ENCODE data around the gene CHPF. TPM values are rescaled to one million over a fixed set of nuclear protein-coding genes. Genes with fewer than 3 reads are reported as not detected.

Gene CHPF
- total RNA-seq, 4 donors from 2014 or later: 21.0 to 50.5 (median 37.2) TPM

DNA sequence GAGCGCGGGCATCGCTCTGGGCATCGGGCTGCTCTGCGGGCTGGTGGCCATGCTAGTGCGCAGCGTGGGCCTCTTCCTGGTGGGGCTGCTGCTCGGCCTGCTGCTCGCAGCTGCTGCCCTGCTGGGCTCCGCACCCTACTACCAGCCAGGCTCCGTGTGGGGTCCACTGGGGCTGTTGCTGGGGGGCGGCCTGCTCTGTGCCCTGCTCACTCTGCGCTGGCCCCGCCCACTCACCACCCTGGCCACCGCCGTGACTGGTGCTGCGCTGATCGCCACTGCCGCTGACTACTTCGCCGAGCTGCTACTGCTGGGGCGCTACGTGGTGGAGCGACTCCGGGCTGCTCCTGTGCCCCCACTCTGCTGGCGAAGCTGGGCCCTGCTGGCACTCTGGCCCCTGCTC is 4.0 kb upstream of the CHPF start:
- no peaks in the 10 kb centered on the region for H3K36me3 ChIP-seq
- no peak overlapping the region for H3K4me3 ChIP-seq
- in situ Hi-C loops (cut with MboI; ENCODE audit: low sequenced_read_pairs in 4 of 4): loop anchor here in 1 of 4 donors (25.0 kb wide), 1 partner anchor 260 kb away; the partner anchor contains the start of gene DNAJB2
- DNase-seq (no peak), ATAC-seq (no peak)
- no peaks in the 10 kb centered on the region for H3K9me3 ChIP-seq
- TF ChIP-seq, protein P1, sequence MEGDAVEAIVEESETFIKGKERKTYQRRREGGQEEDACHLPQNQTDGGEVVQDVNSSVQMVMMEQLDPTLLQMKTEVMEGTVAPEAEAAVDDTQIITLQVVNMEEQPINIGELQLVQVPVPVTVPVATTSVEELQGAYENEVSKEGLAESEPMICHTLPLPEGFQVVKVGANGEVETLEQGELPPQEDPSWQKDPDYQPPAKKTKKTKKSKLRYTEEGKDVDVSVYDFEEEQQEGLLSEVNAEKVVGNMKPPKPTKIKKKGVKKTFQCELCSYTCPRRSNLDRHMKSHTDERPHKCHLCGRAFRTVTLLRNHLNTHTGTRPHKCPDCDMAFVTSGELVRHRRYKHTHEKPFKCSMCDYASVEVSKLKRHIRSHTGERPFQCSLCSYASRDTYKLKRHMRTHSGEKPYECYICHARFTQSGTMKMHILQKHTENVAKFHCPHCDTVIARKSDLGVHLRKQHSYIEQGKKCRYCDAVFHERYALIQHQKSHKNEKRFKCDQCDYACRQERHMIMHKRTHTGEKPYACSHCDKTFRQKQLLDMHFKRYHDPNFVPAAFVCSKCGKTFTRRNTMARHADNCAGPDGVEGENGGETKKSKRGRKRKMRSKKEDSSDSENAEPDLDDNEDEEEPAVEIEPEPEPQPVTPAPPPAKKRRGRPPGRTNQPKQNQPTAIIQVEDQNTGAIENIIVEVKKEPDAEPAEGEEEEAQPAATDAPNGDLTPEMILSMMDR (IDR thresholded peaks at IDR 0.05 in 4 of 5, conservative IDR thresholded peaks at IDR 0.05 in 1 of 5): no peak
- TF ChIP-seq POLR2A (IDR thresholded peaks at IDR 0.05): no peak
- peaks cover 17 to 20% of the 10 kb centered on the region in 2 donors for H3K4me1 ChIP-seq
- no peak overlapping the region for H3K27ac ChIP-seq
- H3K27me3 ChIP-seq: no peaks in the 10 kb centered on the region
- intact Hi-C loops (cut with DNase I; ENCODE audit: low total_unique reads): no loop called here

DNA sequence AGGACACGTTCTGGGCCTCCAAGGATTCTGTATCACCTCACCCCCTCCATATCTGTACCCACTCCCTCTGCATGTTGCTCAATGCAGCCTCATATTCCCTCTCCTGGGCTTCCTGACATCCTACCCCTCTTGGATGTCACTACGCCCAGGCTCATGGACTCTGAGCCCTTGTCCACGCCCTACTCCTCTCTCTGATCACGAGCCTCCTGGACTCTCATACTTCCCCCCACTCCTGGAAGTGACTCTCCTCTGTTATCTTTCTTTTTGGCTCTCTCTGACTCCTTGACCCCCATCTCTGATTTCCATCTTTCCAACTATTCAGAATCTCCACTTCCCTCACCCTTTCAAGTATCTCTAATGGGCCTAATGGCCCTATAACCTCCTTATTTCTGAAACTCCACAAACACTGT is 2.3 kb upstream of the CHPF start:
- Histone ChIP-seq H3K4me3 (no peak overlapping the region), H3K4me1 (peaks cover 18 to 23% of the 10 kb centered on the region in 2 donors), H3K27ac (no peak overlapping the region), H3K9me3 (no peaks in the 10 kb centered on the region), H3K36me3 (peaks cover 0 to 3% of the 10 kb centered on the region in 2 donors), H3K27me3 (no peaks in the 10 kb centered on the region)
- intact Hi-C loops (cut with DNase I; ENCODE audit: low total_unique reads) (no loop called here), in situ Hi-C loops (cut with MboI; ENCODE audit: low sequenced_read_pairs in 4 of 4) (loop anchor here in 1 of 4 donors (25.0 kb wide), 1 partner anchor 259 kb away; the partner anchor contains the start of gene DNAJB2)
- DNase-seq (no peak), ATAC-seq (no peak)
- TF ChIP-seq, protein P1 (IDR thresholded peaks at IDR 0.05 in 4 of 5, conservative IDR thresholded peaks at IDR 0.05 in 1 of 5): no peak
- no peak for TF ChIP-seq POLR2A (IDR thresholded peaks at IDR 0.05)

- ATAC-seq (no peak), DNase-seq (no peak)
- Histone ChIP-seq H3K9me3 (no peaks in the 10 kb centered on the region), H3K36me3 (peaks cover 0 to 8% of the 10 kb centered on the region in 2 donors), H3K27ac (no peak overlapping the region), H3K27me3 (no peaks in the 10 kb centered on the region), H3K4me1 (peaks cover 18 to 23% of the 10 kb centered on the region in 2 donors), H3K4me3 (no peak overlapping the region)
- intact Hi-C loops (cut with DNase I; ENCODE audit: low total_unique reads) (no loop called here), in situ Hi-C loops (cut with MboI; ENCODE audit: low sequenced_read_pairs in 4 of 4) (loop anchor here in 1 of 4 donors (25.0 kb wide), 1 partner anchor 258 kb away; the partner anchor contains the start of gene DNAJB2)
- TF ChIP-seq, protein P1 (IDR thresholded peaks at IDR 0.05 in 4 of 5, conservative IDR thresholded peaks at IDR 0.05 in 1 of 5): no peak
- TF ChIP-seq POLR2A (IDR thresholded peaks at IDR 0.05): no peak
Observed at GRCh38 chr2:219545295-219545942, 1.8 kb upstream of the CHPF start.

- no peak for ATAC-seq
- DNase-seq: no peak
- Histone ChIP-seq H3K9me3 (no peaks in the 10 kb centered on the region), H3K27me3 (no peaks in the 10 kb centered on the region), H3K4me3 (peak overlapping the region in 3 of 4 donors; percentile 63 to 79 (median 72)), H3K27ac (peak overlapping the region in 2 of 4 donors; percentile 90 to 96), H3K36me3 (peaks cover 0 to 16% of the 10 kb centered on the region in 2 donors), H3K4me1 (peaks cover 18 to 23% of the 10 kb centered on the region in 2 donors)
- TF ChIP-seq, protein P1 (IDR thresholded peaks at IDR 0.05 in 4 of 5, conservative IDR thresholded peaks at IDR 0.05 in 1 of 5): no peak
- TF ChIP-seq POLR2A (IDR thresholded peaks at IDR 0.05): no peak
- intact Hi-C loops (cut with DNase I; ENCODE audit: low total_unique reads): loop anchor here (5.0 kb wide), 1 partner anchor 157 kb away; the partner anchor contains the start of gene DNPEP
- in situ Hi-C loops (cut with MboI; ENCODE audit: low sequenced_read_pairs in 4 of 4): loop anchor here in 1 of 4 donors (25.0 kb wide), 1 partner anchor 257 kb away; the partner anchor contains the start of gene DNAJB2
Observed at GRCh38 chr2:219544567-219544966, 958 bp upstream of the CHPF start.

Measured in gastrocnemius medialis (tissue), 4 donors.